Measurements from ENCODE around the gene LRP8. TPM values are rescaled to one million over a fixed set of nuclear protein-coding genes. Genes with fewer than 3 reads are reported as not detected.

The LRP8 gene
- total and polyA plus RNA-seq, 9 of the 15 experiments (the other 6 are each of a cell fraction or from before 2014, with no cell fraction given), result 7.1 to 56.1 (median 31.3) TPM

GRCh38 chr1:53377438-53377841 is 49.6 kb upstream of the LRP8 start:
- Histone ChIP-seq H3K9ac (ENCODE audit: insufficient read depth in 1 of 2, low read depth in 2 of 2, low read length in 2 of 2) (no peak overlapping the region), H4K20me1 (replicated peaks; ENCODE audit: control insufficient read depth, insufficient read depth, low read length) (no peaks in the 10 kb centered on the region; the same call in 1 of the 2 replicates), H3K9me1 (ENCODE audit: control insufficient read depth, insufficient read depth, low read length) (no peaks in the 10 kb centered on the region), H3K4me1 (replicated peaks in 1 of 2; ENCODE audit: control insufficient read depth in 2 of 2, insufficient read depth in 2 of 2, low read length in 2 of 2) (peaks cover 0 to 7% of the 10 kb centered on the region in 2 experiments; a peak in 1 of 5 replicates), H3K9me3 (replicated peaks; ENCODE audit: control insufficient read depth, insufficient read depth, low read depth, low read length) (no peaks in the 10 kb centered on the region), H2AFZ (ENCODE audit: low read depth, low read length) (no peak overlapping the region), H3K36me3 (ENCODE audit: control insufficient read depth, insufficient read depth, low read length) (no peaks in the 10 kb centered on the region), H3K27me3 (ENCODE audit: control insufficient read depth in 2 of 2, insufficient read depth in 2 of 2, low read length in 2 of 2) (peaks cover 54 to 87% of the 10 kb centered on the region in 2 experiments; a peak in 4 of 5 replicates), H3K27ac (ENCODE audit: extremely low read depth, low read depth, low read length) (no peak overlapping the region), H3K4me2 (ENCODE audit: insufficient read depth, low read length) (no peak overlapping the region), H3K79me2 (ENCODE audit: control insufficient read depth, insufficient read depth, low read length) (no peaks in the 10 kb centered on the region), H3K4me3 (no peak overlapping the region)
- no peak for FAIRE-seq
- CTCF ChIA-PET (ENCODE audit: low intra/inter-chr PET ratio), result no interaction called here
- WGBS (ENCODE audit: insufficient coverage, low coverage, missing lambda C conversion rate), result 6% methylated on average over 13 of the region's 13 CpGs
- POLR2A ChIA-PET, result interaction anchor here (0.7 kb wide), 1 partner anchor 658 kb away, joined by 3 read pairs; no protein-coding TSS in a partner anchor
- no peak for DNase-seq (ENCODE audit: extremely low read depth in 1 of 4, low spot score in 3 of 4)
- TF ChIP-seq ZNF224 (CRISPR knock-in tag; IDR thresholded peaks at IDR 0.05) (no peak), XRCC3 (IDR thresholded peaks at IDR 0.05) (no peak), COPS2 (conservative IDR thresholded peaks at IDR 0.05) (no peak), TRIM28 (IDR thresholded peaks at IDR 0.05) (no peak), LCOR (CRISPR knock-in tag; IDR thresholded peaks at IDR 0.05) (no peak), ZFP1 (CRISPR knock-in tag; IDR thresholded peaks at IDR 0.05) (no peak), RHOXF2B (CRISPR knock-in tag; conservative IDR thresholded peaks at IDR 0.05) (no peak)
- no peak for ATAC-seq
- in situ Hi-C loops (cut with MboI), result no loop called here
- intact Hi-C loops (cut with micrococcal nuclease), result no loop called here
- BruUV-seq (replicated peaks), result no TSS peak

All from K562 (cell line).